T-cell (primary cell): ENCODE results near the gene MED19. TPM values are rescaled to one million over a fixed set of nuclear protein-coding genes. Genes with fewer than 3 reads are reported as not detected.
A peak's percentile ranks its signal among the peaks of the same experiment; 100 is the strongest.
"Not testable (repeated sequence)": the region's sequence is repeated elsewhere in the genome, so short reads cannot be mapped to it uniquely, and the experiment has no call there.

Source experiments
- ATAC-seq, 4 experiments: fragments of 200-7000 bp in 3 of 4; fragments of 150-1000 bp in 1 of 4; cut with Tn5 transposase; replicated peaks in 1 of 4; 1 replicate in 3 of 4; 2 replicates in 1 of 4; pipeline ENCODE4 v1.10.0; 2021; ENCODE audit warnings: moderate library complexity in 3 of 4, mild to moderate bottlenecking in 2 of 4, moderate number of reproducible peaks in 1 of 4
- CTCF ChIA-PET, 2 donors: fragments of 300-600 bp; sonication (Branson Sonifier 250); formaldehyde crosslinking; loops; one replicate each; lab custom pipeline; 2022; ENCODE audit warnings: antibody characterized with exemption in 2 of 2; lab: Charles Lee
- POLR2A ChIA-PET, 2 donors: fragments of 300-600 bp; sonication (Branson Sonifier 250); formaldehyde crosslinking; loops; one replicate each; lab custom pipeline; 2022; ENCODE audit warnings: antibody characterized with exemption in 2 of 2; lab: Charles Lee
- DNase-seq, 35 experiments: peaks; one replicate each; pipeline versions ENCODE4 v3.0.0 to v3.0.0-alpha.2; 2013 to 2023
- H3K27ac ChIP-seq: one replicate; pipeline ENCODE4 v1.5.1; 2013; ENCODE audit warnings: low read length
- H3K27me3 ChIP-seq, 2 experiments: replicated peaks in 1 of 2; 1 replicate in 1 of 2; 2 replicates in 1 of 2; pipeline versions ENCODE4 v1.6.1 to v1.7.0; 2013; ENCODE audit warnings: low read length in 1 of 2, mixed read lengths in 1 of 2; ENCODE audit not compliant: control insufficient read depth in 2 of 2, insufficient read depth in 2 of 2; ENCODE audit errors: extremely low read depth in 1 of 2
- H3K36me3 ChIP-seq, 2 donors: 1 replicate in 1 of 2; 2 replicates in 1 of 2; pipeline versions ENCODE4 v1.6.1 to v1.7.0; 2013; ENCODE audit warnings: low read length in 1 of 2; ENCODE audit not compliant: control insufficient read depth in 2 of 2, insufficient read depth in 1 of 2; ENCODE audit errors: extremely low read depth in 1 of 2
- H3K4me1 ChIP-seq, 2 experiments: 1 replicate in 1 of 2; 2 replicates in 1 of 2; pipeline versions ENCODE4 v1.6.1 to v1.7.0; 2013; ENCODE audit warnings: low read length in 2 of 2, mixed read lengths in 1 of 2; ENCODE audit not compliant: insufficient read depth in 2 of 2, control insufficient read depth in 1 of 2; ENCODE audit errors: extremely low read depth in 1 of 2
- H3K4me3 ChIP-seq, 2 donors: 1 replicate in 1 of 2; 2 replicates in 1 of 2; pipeline versions ENCODE4 v1.5.1 to v1.7.0; 2013; ENCODE audit warnings: mild to moderate bottlenecking in 2 of 2, low read length in 1 of 2, moderate library complexity in 1 of 2; ENCODE audit not compliant: control insufficient read depth in 1 of 2; ENCODE audit errors: extremely low read depth in 1 of 2
- H3K9me3 ChIP-seq: 2 replicates; pipeline ENCODE4 v1.7.0; 2013
- H3K27ac Mint-ChIP-seq, 2 donors: one replicate each; pipeline ENCODE4 v1.8.0; 2020 to 2021; ENCODE audit warnings: mild to moderate bottlenecking in 2 of 2, mixed read lengths in 2 of 2
- H3K27me3 Mint-ChIP-seq, 2 donors: one replicate each; pipeline ENCODE4 v1.8.0; 2021 to 2022; ENCODE audit warnings: mixed read lengths in 2 of 2
- H3K36me3 Mint-ChIP-seq: one replicate; pipeline ENCODE4 v1.8.0; 2021; ENCODE audit warnings: mixed read lengths
- H3K4me1 Mint-ChIP-seq, 3 donors: one replicate each; pipeline ENCODE4 v1.8.0; 2020 to 2022; ENCODE audit warnings: mixed read lengths in 3 of 3, mild to moderate bottlenecking in 1 of 3
- H3K4me3 Mint-ChIP-seq, 3 donors: one replicate each; pipeline ENCODE4 v1.8.0; 2020 to 2022; ENCODE audit warnings: mild to moderate bottlenecking in 3 of 3, mixed read lengths in 3 of 3, moderate library complexity in 3 of 3
- H3K9me3 Mint-ChIP-seq, 3 donors: one replicate each; pipeline ENCODE4 v1.8.0; 2020 to 2022; ENCODE audit warnings: mixed read lengths in 3 of 3
- WGBS: methylation state at CpG from one replicate; pipeline ENCODE4 v1.1.5; 2013; ENCODE audit warnings: missing lambda C conversion rate; ENCODE audit not compliant: insufficient coverage; 5-methylcytosine and 5-hydroxymethylcytosine counted together
- total RNA-seq, 35 experiments: library from RNA in 6 of 35; stranded (reverse) in 6 of 35; fragments of 120-200 nt in 1 of 35; gene quantifications; one replicate each; pipeline versions ENCODE4 v1.2.1 to v1.2.4 and lab custom pipeline; 2013 to 2026

The MED19 gene
- total RNA-seq, 5 donors from 2014 or later (not counting 1 experiment from before 2014, with no cell fraction given) = 11.4 to 14.8 (median 12.7) TPM

DNA sequence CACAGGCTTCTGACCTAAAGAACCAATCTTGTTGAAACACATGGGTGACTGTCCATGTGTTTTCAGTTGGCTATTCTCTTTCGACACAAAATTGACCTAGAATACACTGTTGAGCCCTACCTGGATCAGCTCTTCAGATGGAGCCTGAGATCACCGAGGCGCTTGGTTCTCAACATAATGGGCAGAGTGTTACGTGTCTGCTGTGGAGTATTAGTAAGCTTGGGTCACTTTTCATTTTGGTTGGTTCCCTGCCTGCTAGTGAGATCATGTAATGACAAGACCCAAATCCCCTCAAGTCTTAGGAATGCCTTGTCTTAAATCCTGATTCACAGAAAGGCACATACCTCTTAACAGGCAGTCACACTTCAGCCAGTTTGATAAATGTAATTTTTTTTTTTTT is 8.7 kb downstream of the MED19 start:
- Histone ChIP-seq H3K27me3 (no peaks in the 10 kb centered on the region), H3K9me3 (no peaks in the 10 kb centered on the region), H3K4me3 (no peak overlapping the region), H3K27ac (no peak overlapping the region), H3K36me3 (peaks cover 23 to 53% of the 10 kb centered on the region in 2 donors), H3K4me1 (no peaks in the 10 kb centered on the region)
- 100% methylated on average over 3 of the region's 4 CpGs for WGBS
- no peaks in the 10 kb centered on the region for H3K9me3 Mint-ChIP-seq
- no peak for ATAC-seq
- H3K27ac Mint-ChIP-seq = no peak overlapping the region
- DNase-seq = no peak
- H3K27me3 Mint-ChIP-seq = no peaks in the 10 kb centered on the region
- no peak overlapping the region for H3K4me3 Mint-ChIP-seq
- ChIA-PET POLR2A (interaction anchor here (0.6 to 0.7 kb wide), 2 partner anchors 361 to 367 kb away, joined by 5 to 7 read pairs; no protein-coding TSS in a partner anchor), CTCF (interaction anchor here (0.7 to 1.7 kb wide), 4 partner anchors 11 to 245 kb away, joined by 3 to 6 read pairs (median 3); partner anchors contain the start of gene BTBD18 (in 1 of the 2))
- H3K4me1 Mint-ChIP-seq = peaks cover 4 to 5% (median 4%) of the 10 kb centered on the region in 3 donors
- H3K36me3 Mint-ChIP-seq = peaks cover 32% of the 10 kb centered on the region

DNA sequence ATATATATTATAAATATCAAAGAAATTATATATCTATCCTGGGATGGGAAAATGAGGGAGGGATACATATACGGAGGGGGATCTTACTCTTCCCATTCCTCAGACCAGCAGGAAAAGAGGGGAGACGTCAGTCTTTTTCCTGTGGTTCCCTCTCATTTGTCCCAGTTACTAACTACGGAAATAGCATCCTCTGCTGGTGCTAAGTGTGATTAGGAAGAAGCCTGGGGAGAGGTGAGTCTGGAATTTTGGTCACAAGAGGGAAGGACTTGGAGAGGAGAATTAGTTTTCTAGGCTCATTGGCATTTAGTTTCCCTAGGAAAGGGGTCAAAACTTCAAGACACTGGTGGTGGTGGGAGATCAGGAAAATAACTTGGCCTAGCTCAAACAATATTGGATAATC is 11.6 kb downstream of the MED19 start:
- POLR2A ChIA-PET = no interaction called here
- Mint-ChIP-seq H3K27me3 (no peaks in the 10 kb centered on the region), H3K4me1 (peaks cover 0 to 8% (median 0%) of the 10 kb centered on the region in 3 donors), H3K36me3 (peaks cover 40% of the 10 kb centered on the region), H3K4me3 (no peak overlapping the region), H3K27ac (peak overlapping the region in 1 of 2 donors; percentile 55), H3K9me3 (no peaks in the 10 kb centered on the region)
- no peak overlapping the region for H3K4me3 ChIP-seq
- WGBS = no CpG with 5 or more reads among the region's 3 CpGs
- peaks cover 25 to 77% of the 10 kb centered on the region in 2 donors for H3K36me3 ChIP-seq
- ATAC-seq (no peak), DNase-seq (no peak)
- no peaks in the 10 kb centered on the region for H3K4me1 ChIP-seq
- H3K27me3 ChIP-seq = no peaks in the 10 kb centered on the region
- no peak overlapping the region for H3K27ac ChIP-seq
- H3K9me3 ChIP-seq = no peaks in the 10 kb centered on the region
- CTCF ChIA-PET = interaction anchor here in 1 of 2 donors (0.6 kb wide), 2 partner anchors 17 to 102 kb away, joined by 3 read pairs; no protein-coding TSS in a partner anchor

DNA sequence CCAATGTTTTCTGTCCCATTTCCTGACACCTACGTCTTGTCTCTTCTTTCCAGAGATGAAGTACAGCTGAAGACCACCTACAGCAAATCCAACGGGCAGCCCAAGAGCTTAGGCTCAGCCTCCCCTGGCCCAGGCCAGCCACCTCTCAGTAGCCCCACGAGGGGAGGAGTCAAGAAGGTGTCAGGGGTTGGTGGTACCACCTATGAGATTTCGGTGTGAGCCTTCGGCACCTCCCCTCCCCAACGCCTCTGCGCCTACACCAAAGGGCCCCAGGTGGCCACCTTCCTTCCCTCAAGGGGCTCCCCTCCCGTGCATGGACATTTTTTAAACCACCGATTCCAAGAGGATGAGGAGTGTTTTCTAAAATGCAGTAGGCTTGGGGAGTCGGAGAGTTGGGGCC is 12.2 kb downstream of the MED19 start:
- Histone ChIP-seq H3K4me3 (no peak overlapping the region), H3K36me3 (peaks cover 25 to 80% of the 10 kb centered on the region in 2 donors), H3K27me3 (no peaks in the 10 kb centered on the region), H3K9me3 (no peaks in the 10 kb centered on the region), H3K4me1 (no peaks in the 10 kb centered on the region), H3K27ac (no peak overlapping the region)
- peaks cover 38% of the 10 kb centered on the region for H3K36me3 Mint-ChIP-seq
- ChIA-PET CTCF (no interaction called here), POLR2A (no interaction called here)
- H3K4me1 Mint-ChIP-seq = peaks cover 0 to 8% (median 0%) of the 10 kb centered on the region in 3 donors
- ATAC-seq (no peak), DNase-seq (no peak)
- H3K27ac Mint-ChIP-seq = peak overlapping the region in 1 of 2 donors; percentile 16
- no peaks in the 10 kb centered on the region for H3K27me3 Mint-ChIP-seq
- no CpG with 5 or more reads among the region's 10 CpGs for WGBS
- no peaks in the 10 kb centered on the region for H3K9me3 Mint-ChIP-seq
- no peak overlapping the region for H3K4me3 Mint-ChIP-seq

DNA sequence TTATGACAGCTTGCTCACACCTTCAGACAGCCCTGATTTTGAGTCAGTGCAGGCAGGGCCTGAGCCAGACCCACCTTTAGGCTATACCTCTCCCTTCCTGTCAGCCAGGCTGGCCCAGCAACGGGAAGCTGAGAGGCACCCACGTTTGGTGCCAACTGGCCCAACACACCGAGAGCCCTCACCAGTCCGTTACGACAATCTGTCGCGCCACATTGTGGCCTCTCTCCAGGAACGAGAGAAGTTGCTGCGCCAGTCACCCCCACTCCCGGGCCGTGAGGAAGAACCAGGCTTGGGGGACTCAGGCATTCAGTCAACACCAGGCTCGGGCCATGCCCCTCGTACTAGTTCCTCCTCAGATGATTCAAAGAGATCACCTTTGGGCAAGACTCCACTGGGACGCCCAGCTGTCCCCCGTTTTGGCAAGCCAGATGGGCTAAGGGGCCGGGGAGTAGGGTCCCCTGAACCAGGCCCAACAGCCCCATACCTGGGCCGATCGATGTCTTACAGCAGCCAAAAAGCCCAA is 13.1 kb downstream of the MED19 start:
- H3K4me3 ChIP-seq = no peak overlapping the region
- Mint-ChIP-seq H3K27me3 (no peaks in the 10 kb centered on the region), H3K9me3 (no peaks in the 10 kb centered on the region), H3K36me3 (peaks cover 30% of the 10 kb centered on the region), H3K27ac (no peak overlapping the region), H3K4me1 (peaks cover 0 to 8% (median 0%) of the 10 kb centered on the region in 3 donors), H3K4me3 (no peak overlapping the region)
- no peaks in the 10 kb centered on the region for H3K9me3 ChIP-seq
- H3K36me3 ChIP-seq = peaks cover 19 to 80% of the 10 kb centered on the region in 2 donors
- POLR2A ChIA-PET = interaction anchor here in 1 of 2 donors (0.6 kb wide), 1 partner anchor 25 kb away, joined by 6 read pairs; no protein-coding TSS in a partner anchor
- no peaks in the 10 kb centered on the region for H3K27me3 ChIP-seq
- ATAC-seq (peak in 2 of 4 experiments; percentile 9 to 31), DNase-seq (no peak)
- H3K27ac ChIP-seq = no peak overlapping the region
- CTCF ChIA-PET = no interaction called here
- 97% methylated on average over 16 of the region's 18 CpGs for WGBS
- H3K4me1 ChIP-seq = no peaks in the 10 kb centered on the region

DNA sequence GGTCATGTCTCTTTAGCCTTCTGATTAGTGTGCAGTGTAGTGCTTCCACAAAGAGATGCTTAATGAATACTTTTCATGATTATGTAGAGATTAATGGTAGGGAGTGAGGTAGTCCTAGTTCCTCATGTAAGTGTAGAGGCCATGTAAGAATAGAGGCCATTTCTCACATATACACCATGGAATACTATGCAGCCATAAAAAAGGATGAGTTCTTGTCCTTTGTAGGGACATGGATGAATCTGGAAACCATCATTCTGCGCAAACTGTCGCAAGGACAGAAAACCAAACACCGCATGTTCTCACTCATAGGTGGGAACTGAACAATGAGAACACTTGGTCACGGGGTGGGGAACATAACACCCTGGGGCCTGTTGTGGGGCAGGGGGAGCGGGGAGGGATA is 21.5 kb downstream of the MED19 start:
- H3K27me3 ChIP-seq, H3K4me1 ChIP-seq, H3K27me3 Mint-ChIP-seq, DNase-seq, H3K27ac ChIP-seq, CTCF ChIA-PET, POLR2A ChIA-PET, ATAC-seq, H3K4me3 ChIP-seq, H3K9me3 ChIP-seq, H3K9me3 Mint-ChIP-seq, H3K4me3 Mint-ChIP-seq: not testable (repeated sequence)
- peaks cover 50% of the 10 kb centered on the region for H3K36me3 Mint-ChIP-seq
- WGBS = 100% methylated on average over 2 of the region's 5 CpGs
- peak overlapping the region in 1 of 2 donors; percentile 24 for H3K27ac Mint-ChIP-seq
- peaks cover 8 to 87% of the 10 kb centered on the region in 2 donors for H3K36me3 ChIP-seq
- peaks cover 0 to 11% (median 2%) of the 10 kb centered on the region in 3 donors for H3K4me1 Mint-ChIP-seq

DNA sequence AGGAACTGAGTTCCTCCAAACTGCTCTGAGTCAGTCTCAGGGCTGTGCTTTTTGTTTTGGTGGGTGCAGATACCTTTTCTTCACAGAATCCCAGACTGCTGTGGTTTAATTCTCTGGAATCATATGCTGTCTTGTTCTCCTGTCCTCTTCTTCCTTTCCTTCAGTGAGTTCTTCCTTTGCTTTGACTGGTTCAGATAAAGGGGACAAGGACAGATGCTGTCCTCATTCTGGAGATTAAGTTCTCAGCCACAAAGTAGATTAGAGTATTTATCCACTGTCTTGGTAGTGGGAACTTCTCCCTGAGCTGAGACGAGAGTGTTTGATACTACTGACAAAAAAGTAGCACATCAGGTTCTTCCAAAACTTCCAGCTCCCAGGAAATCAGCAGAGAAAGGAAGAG is 30.8 kb downstream of the MED19 start:
- H3K36me3 ChIP-seq = peaks cover 18 to 65% of the 10 kb centered on the region in 2 donors
- no peak overlapping the region for H3K4me3 Mint-ChIP-seq
- no peak overlapping the region for H3K27ac ChIP-seq
- no peaks in the 10 kb centered on the region for H3K27me3 ChIP-seq
- H3K4me1 Mint-ChIP-seq = peaks cover 50 to 55% (median 51%) of the 10 kb centered on the region in 3 donors
- H3K9me3 Mint-ChIP-seq = no peaks in the 10 kb centered on the region
- peak overlapping the region in 1 of 2 donors; percentile 47 for H3K27ac Mint-ChIP-seq
- no CpG with 5 or more reads among the region's 1 CpG for WGBS
- DNase-seq = no peak
- H3K36me3 Mint-ChIP-seq = peaks cover 48% of the 10 kb centered on the region
- ChIA-PET POLR2A (no interaction called here), CTCF (no interaction called here)
- H3K27me3 Mint-ChIP-seq = no peaks in the 10 kb centered on the region
- no peak overlapping the region for H3K4me3 ChIP-seq
- H3K4me1 ChIP-seq = peaks cover 0 to 18% of the 10 kb centered on the region in 2 experiments
- no peak for ATAC-seq
- no peaks in the 10 kb centered on the region for H3K9me3 ChIP-seq
